PC-9 (cell line): ENCODE results near the gene ANXA6.

ENCODE experiments used
- EZH2 ChIP-seq: fragments of 200-600 bp; sonication (generic); IDR thresholded peaks from 2 replicates; pipeline ENCODE4 v1.8.0; 2017; ENCODE audit warnings: antibody characterized with exemption, low read depth
- TF ChIP-seq, protein P1 (sequence below): fragments of 200-600 bp; sonication (generic); conservative IDR thresholded peaks from 2 replicates; pipeline ENCODE4 v1.6.1; 2017; ENCODE audit warnings: mixed run types, antibody characterized with exemption, mild to moderate bottlenecking, moderate library complexity

DNA sequence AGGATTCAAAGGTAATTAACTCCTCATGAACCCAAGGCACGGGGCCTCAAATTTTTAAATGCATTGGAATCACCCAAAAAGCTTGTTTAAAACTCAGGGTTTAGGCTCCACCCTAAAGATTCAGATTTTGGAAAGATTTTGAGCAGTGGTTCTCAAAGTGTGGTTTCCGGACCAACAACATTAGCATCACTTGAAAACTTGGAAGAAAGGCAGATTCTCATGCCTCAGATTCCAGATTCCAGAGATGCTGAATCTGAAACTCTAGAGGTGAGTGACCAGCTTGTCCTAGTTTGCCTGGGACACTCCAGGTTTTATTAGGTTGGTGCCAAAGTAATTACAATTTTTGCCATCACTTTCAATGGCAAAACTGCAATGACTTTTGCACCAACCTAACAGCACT lies 52.0 kb downstream of the ANXA6 start:
- TF ChIP-seq, protein P1, sequence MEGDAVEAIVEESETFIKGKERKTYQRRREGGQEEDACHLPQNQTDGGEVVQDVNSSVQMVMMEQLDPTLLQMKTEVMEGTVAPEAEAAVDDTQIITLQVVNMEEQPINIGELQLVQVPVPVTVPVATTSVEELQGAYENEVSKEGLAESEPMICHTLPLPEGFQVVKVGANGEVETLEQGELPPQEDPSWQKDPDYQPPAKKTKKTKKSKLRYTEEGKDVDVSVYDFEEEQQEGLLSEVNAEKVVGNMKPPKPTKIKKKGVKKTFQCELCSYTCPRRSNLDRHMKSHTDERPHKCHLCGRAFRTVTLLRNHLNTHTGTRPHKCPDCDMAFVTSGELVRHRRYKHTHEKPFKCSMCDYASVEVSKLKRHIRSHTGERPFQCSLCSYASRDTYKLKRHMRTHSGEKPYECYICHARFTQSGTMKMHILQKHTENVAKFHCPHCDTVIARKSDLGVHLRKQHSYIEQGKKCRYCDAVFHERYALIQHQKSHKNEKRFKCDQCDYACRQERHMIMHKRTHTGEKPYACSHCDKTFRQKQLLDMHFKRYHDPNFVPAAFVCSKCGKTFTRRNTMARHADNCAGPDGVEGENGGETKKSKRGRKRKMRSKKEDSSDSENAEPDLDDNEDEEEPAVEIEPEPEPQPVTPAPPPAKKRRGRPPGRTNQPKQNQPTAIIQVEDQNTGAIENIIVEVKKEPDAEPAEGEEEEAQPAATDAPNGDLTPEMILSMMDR: no peak
- no peak for TF ChIP-seq EZH2
